GM21390 (cell line): ENCODE measurements around the gene CHIT1.

ENCODE experiments used
- ATAC-seq: cut with Tn5 transposase; IDR thresholded peaks from one replicate; pipeline ENCODE4 v1.9.1; 2021; ENCODE audit not compliant: unreplicated experiment

CHIT1 gene

GRCh38 chr1:203229471-203230135 is at the start of gene CHIT1:
Gene CHIT1, minus strand, starts transcription at chr1:203229673. Its CDS starts 37 bp downstream, at chr1:203229636.
- no peak for ATAC-seq

GRCh38 chr1:203278885-203279406 is 49.5 kb upstream of the CHIT1 start:
- no peak for ATAC-seq

DNA sequence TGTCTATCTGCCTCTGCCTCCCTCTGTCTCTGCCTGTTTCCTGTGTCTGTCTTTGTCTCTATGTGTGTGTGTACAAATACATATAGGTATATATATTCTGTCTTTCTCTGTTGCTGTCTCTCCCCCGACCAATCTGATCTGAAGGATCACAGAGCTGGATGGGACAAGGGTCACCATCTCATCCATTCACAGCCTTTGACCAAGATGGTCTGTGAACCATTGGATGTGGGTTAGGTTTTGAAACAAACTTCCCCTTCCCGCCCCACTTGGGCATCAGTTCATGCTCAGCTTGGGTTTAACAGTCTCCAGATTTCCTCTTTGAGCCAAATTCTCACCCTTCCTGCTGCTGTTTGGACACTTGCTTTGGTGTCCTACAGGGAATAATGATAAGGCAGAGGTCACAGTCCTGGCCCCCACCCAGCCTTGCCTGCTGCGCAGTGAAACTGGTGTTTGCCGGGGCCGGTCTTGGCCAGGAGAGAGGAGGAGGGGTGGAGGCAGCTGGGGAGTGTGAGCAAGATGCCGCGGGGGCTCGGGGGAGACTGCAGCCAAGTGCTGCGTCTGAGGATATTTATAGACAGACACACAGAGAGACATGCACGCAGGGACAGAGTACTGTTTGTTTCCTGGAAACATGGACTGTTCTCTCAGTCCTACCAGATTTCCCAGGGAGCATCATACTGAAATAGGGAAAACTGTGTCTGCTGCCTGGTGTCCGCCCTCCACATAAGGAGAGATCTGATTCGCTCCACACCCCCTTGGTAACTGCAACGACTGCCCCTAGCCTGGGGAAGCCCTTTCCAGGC is 48.8 kb upstream of the CHIT1 start:
- no peak for ATAC-seq

- no peak for ATAC-seq
Observed at GRCh38 chr1:203276916-203277545, 47.6 kb upstream of the CHIT1 start.

GRCh38 chr1:203276408-203276807 is 46.9 kb upstream of the CHIT1 start:
- no peak for ATAC-seq

DNA sequence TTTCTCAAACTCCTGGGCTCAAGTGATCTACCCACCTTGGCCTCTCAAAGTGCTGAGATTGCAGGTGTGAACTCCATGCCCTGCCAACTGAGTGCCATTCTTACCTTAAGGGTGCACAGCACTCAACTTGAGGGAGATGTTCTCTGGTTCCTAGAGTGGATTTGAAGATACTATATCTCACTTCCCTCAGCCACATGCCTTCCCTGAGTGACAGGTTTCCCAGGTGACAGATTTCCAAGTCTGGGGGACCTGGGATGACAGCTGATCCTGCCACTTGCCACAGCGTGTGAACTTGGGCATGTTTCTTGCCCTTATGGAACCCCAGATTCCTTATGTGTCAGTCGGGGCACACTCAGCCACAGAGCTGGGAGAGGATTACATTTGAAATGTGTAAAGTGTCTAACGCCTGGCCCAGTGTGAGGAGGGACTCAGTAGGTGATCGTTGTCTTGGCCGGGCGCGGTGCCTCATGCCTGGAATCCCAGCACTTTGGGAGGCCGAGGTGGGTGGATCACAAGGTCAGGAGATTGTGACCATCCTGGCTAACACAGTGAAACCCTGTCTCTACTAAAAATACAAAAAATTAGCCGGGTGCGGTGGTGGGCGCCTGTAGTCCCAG is 46.3 kb upstream of the CHIT1 start:
- no peak for ATAC-seq

DNA sequence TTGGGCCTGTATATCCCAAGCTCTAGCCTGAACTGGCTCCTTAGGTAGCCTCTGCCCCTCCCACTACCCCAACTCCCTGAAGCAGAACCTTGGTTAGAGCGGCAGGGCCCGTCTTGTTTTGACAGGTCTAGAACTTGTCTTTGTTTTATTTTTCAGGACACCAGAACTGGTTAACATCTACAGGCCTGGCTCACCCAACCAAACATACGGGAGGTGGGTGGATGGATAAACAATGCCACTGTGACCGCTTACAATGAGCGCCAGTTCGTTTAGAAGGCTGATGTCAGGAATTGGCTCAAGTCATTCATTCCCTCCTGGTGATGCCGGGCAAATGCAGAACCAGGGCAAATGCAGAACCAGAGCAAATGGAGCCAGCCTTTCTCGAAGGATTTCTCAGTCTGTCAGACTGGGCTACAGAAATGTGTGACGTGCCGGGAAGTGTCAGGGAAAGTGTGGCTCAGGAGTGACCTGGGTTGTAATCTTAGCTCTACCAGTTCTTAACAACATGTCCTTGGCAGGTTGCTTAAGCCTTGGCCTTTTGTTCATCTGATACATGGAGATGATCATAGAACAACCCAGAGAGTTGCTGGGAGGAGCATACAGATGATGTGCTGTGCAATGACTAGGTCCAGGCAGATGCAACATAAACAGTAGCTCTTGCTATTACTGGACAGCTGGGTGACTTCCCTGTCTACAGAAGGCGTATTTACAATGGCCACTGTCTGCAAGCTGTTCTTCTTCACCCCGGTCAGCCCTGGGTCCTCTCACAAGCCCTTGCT is 45.3 kb upstream of the CHIT1 start:
- no peak for ATAC-seq

- no peak for ATAC-seq
Observed at GRCh38 chr1:203273869-203274602, 44.6 kb upstream of the CHIT1 start.

DNA sequence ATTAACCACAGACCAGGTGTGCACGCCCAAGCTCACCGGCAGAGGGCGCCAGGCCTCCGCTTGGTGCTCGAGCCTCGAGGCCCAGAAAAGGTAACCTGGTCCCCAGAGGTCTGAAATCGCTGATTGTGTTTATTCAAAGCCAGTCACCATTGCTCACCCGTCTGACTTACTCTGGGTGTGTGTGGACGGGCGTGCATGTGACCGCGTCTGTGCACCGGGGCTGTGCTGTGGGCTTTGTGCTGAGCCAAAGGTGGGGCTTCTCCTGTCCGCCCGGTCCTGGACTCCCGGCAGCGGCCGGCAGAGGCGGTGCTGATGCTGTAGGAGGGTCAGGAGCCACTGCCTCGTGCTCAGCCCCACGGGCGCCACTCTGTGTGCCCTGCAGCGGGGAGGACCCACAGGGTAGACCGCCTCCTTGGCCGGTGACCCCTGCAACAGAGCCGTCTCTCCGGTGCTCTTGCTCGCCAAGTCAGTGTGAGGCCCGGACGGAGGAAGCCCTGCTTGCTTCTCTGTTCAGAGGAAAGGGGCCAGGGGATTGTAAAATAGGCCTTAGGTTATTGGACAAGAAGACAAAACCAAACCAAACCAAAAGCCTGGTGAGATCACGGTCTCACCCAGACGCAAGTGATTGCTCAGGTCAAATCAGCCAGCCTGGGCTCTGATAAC is 43.9 kb upstream of the CHIT1 start:
- ATAC-seq, result peak; percentile 52

DNA sequence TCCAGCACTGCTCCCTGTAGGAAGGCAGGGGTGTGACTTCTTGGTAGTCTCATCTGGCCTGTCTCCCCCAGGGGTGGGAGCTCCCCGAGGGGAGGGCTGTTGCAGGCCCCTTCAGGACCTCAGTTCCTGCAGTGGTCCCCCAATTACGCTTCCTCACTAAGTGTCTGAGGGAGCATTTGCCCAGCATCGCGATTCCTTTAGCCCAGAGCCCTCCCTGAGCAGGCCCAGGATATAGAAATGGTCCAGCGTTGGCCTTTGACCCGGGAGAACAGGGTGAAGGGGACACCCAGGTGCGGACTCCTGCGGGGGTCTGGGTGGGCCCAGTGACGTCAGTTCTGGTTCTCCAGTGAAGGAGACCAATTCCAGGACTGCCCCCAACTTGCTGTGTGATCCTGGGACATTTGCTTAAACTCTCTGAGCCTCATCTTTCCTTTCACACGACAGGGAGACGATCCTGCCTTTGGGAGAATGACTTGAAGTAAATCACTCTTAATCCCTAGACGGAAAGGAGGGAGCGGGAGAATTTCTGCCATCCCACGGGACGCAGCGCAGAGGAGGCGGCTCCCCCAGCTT is 43.2 kb upstream of the CHIT1 start:
- no peak for ATAC-seq

GRCh38 chr1:203271962-203272632 is 42.6 kb upstream of the CHIT1 start:
- ATAC-seq, result no peak

- ATAC-seq, result no peak
Observed at GRCh38 chr1:203271018-203271743, 41.7 kb upstream of the CHIT1 start.

GRCh38 chr1:203270448-203270847 is 41.0 kb upstream of the CHIT1 start:
- no peak for ATAC-seq

DNA sequence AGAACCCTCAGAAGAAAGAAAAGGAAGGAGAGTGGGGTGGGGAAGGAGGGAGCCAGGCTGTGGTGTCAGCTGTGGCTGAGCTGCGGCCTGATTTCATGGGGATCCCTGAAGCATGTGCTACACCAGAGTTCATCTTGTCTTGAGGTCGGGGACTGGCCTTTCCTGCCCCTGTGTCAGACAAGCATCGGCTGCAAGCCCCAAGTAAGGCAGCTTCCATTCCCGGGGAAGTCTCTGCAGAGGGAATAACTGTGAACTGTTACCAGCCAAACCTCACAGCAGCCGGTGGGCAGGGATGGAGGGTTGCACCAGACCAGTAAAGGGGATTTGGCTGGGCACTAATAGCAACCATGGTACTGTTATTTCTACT is 40.2 kb upstream of the CHIT1 start:
- no peak for ATAC-seq

DNA sequence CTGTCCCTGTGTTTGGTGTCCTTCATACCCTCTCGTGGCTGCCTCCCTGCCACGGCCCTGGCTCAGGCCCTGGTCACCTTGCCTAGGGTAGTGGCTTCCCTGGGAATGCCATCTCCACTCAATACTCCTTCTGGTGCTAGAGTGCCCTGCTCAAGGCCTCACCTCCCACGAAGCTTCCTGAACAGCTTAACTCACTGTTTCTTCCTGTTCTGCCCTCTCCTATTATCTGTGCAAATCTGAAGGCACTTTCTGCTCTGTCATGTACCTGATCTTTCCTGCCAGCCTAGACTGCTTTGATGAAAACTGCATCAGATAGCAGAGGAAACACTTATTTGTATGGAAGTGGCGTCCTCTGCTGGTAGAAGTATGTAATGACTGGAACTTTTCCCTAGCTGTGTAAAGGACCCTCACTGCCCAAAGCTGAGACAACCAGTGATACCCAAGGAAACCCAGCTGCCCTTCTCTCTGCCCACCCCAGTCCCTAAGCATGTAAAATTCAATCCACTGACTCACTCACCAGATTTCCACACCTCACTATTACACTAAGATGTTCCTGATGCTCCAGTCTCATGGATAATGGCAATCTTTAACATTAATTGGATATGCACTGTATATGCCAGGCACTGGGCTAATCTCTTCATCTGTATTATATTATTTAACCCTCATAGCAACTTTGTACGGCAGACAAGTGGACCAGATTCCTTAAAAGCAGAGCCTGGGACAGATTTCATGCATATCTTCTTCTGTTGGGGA is 39.6 kb upstream of the CHIT1 start:
- no peak for ATAC-seq

- no peak for ATAC-seq
Observed at GRCh38 chr1:203267912-203268311, 38.4 kb upstream of the CHIT1 start.

- no peak for ATAC-seq
Observed at GRCh38 chr1:203267347-203267846, 37.9 kb upstream of the CHIT1 start.
